Endometrial microvascular endothelial cells (primary cell): ENCODE data around the gene RUFY3. TPM values are rescaled to one million over a fixed set of nuclear protein-coding genes. Genes with fewer than 3 reads are reported as not detected.
"Not testable (repeated sequence)": the region's sequence is repeated elsewhere in the genome, so short reads cannot be mapped to it uniquely, and the experiment has no call there.

Experiments
- in situ Hi-C: cut with HindIII; loops from 2 replicates; pipeline ENCODE4 v1.10.0; 2017; ENCODE audit warnings: low sequenced_read_pairs, low pct_unique_long_range_greater_than_20kb; ENCODE audit errors: inconsistent ontology term
- total RNA-seq: library from RNA; depleted of rRNA; stranded (reverse); fragments of >200 nt; gene quantifications from one replicate; pipeline ENCODE4 v1.2.3, GENCODE V29; 2015; ENCODE audit errors: inconsistent ontology term

Gene RUFY3
- total RNA-seq, 1 donor from 2014 or later: 9.7 TPM

DNA sequence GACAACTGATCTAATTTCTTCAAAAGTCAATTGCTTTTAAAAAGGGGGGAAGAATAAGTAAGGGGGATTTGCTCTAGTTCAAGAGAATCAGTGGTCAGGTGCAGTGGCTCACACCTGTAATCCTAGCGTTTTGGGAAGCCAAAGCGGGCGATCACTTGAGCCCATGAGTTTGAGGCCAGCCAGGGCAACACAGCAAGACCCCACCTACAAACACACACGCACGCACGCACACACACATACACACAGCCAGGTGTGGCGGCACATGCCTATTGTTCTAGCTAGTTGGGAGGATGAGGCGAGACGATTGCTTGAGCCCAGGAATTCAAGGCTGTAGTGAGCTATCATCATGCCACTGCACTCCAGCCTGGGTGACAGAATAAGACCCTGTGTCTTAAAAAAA is 108.3 kb downstream of the RUFY3 start:
- in situ Hi-C loops: no loop called here

DNA sequence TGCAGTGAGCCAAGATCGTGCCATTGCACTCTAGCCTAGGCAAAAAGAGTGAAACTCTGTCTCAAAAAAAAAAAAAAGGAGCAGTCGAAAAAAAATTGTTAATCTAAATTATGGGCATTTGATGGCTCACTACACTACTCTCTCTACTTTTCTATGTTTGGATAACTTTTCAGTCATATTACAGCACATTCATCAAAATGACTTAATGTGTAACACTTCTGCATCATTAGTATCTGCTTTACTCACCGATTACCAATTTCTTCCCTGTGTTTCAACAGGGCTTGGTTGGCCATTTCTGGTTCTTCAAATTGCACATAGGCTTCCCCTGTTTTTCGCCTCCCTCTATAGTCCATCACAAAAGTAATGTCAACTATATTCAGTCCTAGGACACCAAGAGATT is 109.5 kb downstream of the RUFY3 start:
- in situ Hi-C loops: no loop called here

DNA sequence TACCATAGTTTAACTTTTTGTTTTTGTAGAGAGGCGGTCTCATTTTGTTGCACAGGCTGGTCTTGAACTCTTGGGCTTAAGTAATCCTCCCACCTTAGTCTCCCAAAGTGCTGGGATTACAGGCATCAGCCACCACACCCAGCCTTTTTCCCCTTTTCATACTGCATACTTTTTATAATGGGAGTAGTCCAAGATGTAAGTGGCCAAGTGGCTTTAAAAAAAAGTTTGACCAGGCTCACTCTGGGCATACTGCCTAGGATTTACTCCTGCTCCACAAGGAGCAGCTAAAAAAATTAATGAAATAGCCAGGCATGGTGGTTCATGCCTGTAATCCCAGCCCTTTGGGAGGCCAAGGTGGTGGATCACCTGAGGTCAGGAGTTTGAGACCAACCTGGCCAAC is 111.9 kb downstream of the RUFY3 start:
- in situ Hi-C loops: no loop called here

DNA sequence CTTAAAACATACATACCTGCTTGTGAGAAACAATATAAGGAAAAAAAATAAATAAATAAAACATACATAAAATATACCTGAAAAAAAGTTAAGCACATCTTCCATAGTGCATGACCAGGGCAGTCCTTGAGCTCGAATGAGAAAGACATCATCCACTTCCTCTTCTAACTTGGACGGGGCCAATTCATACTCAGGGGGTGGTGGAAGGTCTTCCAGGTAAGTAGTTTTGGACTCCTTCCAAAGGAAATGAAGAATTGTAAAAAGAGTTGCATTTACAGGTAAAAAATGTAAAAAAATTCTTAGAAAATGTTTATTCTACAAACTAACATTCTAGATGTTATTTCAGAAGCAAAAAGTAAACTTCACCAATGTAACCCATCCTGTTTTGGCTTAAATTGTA is 114.3 kb downstream of the RUFY3 start:
- in situ Hi-C loops: no loop called here

DNA sequence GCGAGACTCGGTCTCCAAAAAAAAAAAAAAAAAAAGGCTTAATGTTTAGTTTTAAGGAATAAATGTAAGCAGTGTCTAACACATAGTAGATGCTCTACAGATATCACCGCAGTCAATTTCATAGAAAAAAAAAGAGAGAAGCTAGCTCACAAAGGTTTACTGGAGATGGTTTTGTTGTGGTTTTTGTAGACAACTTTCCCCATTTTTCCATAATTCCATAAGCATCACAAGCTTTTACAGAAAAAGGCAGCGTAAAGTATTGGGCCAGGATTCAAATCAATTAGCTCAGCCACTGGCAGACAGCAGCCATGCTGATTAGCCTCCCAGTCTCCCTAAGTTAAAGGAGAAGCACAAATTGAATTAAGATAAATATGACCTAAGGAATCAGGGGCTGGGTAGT is 116.4 kb downstream of the RUFY3 start:
- in situ Hi-C loops: no loop called here

DNA sequence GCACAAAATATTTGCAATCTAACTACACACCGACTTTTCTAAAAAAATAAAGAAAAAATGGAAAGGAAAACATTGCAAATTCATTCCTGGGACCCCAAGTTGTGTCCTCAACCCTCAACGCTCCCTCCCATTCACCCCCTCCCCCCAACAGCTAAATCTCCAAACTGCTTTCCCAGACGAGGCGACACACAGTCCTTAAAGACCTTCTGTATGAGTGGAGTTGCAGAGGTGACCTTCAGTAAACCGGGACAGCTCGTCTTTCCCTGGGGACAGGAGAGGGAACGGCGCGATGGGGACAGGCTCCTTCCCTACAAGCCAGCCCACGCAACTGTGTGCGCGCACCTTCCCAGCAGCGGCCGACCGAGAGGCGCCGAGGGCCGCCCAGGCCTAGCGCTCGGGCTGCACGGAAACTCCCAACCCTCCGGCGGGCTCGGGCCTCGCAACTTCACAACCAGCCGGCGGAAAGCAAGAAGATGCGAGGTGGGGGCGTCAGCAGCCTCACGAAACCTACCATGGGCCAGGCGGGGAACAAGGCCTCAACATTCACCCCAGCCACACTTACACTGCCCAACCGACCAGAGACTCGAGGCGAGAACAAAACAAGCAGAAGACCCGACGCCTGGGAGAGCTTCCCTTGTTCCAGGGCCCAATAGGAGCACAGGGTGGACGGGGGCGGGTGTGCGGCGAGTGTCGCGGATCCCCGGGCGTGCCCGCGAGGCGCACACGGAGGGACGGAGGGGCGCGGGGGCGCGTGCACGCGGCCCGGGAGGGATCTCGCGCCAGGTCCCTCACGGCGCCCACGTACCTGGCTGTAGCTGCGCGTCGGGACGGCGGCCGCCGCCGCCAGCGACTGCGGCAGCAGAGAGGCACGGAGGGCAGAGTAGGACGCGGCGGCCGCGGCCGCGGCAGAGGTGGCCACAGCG is 117.2 kb downstream of the RUFY3 start:
- in situ Hi-C loops: no loop called here

DNA sequence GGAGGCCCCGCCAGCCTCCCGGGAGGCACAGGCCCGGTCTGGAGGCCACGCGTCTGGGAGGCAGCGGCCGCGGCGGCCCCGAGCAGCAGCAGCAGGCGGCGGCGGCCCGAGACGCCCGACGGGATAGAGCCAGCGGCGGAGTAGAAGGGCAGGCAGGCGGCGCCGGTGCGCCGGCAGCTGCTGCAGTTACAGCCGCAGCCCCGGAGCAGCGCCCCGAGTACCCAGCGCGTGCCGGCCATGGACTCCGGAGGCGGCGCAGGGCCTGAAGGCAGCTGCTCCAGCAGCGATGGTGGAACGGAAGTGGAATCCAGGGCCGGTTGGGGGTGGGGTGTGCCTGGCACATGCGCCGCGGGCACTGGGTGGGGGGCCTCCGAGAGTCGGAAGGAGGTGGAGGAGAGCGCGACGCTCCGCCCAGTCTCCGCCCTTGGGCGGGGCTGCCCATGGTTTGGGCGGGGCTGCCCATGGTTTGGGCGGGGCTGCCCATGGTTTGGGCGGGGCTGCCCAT is 117.9 kb downstream of the RUFY3 start, which contains the start of gene GRSF1:
TSS of gene GRSF1 (minus strand) at position 302 of the 505 bp plus-strand sequence. CDS start at position 239, 63 bp downstream.
- in situ Hi-C loops: no loop called here

DNA sequence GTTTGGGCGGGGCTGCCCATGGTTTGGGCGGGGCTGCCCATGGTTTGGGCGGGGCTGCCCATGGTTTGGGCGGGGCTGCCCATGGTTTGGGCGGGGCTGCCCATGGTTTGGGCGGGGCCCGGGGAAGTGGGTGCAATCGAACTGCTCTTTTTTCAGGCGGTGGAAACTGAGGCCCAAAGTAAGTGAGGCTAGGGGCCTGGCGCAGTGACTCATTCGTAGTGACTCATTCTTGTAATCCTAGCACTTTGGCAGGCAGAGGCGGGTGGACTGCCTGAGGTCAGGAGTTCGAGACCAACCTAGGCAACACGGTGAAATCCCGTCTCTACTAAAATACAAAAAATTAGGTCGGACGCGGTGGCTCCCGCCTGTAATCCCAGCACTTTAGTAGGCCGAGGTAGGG is 118.4 kb downstream of the RUFY3 start:
- in situ Hi-C loops: not testable (repeated sequence)

DNA sequence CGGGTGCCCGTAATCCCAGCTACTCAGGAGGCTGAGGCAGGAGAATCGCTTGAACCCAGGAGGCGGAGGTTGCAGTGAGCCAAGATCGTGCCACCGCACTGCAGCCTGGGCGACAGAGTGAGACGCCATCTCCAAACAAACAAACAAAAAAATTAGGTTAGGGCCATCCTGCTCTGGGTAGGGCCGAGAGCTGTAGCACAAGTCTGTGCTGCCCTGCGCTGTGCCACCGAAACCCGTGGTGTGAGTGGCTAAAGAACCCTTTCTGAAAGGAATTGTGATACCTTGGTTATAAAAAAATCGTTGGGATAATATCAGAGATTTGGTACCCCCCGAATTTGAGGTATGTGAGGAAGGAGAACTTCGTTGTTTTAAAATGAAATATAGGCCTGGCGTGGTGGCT is 118.9 kb downstream of the RUFY3 start:
- in situ Hi-C loops: not testable (repeated sequence)

DNA sequence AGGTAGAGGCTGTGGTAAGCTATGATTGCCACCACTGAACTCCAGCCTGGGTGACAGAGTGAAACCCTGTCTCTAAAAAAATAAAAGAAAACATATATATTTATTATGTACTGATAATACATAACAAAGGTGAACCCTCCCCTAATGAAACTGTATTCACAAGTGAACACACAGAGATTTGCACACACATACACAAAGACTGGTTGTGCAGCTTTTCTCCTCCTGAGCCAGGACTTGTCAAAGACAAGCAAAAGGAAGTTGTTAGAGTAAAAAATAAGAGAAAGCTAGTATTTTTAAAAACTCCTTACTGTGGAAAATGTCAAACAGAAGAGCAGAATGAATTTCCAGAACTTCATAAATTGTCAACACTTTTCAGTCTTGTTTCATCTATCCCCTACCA is 119.4 kb downstream of the RUFY3 start:
- in situ Hi-C loops: no loop called here

DNA sequence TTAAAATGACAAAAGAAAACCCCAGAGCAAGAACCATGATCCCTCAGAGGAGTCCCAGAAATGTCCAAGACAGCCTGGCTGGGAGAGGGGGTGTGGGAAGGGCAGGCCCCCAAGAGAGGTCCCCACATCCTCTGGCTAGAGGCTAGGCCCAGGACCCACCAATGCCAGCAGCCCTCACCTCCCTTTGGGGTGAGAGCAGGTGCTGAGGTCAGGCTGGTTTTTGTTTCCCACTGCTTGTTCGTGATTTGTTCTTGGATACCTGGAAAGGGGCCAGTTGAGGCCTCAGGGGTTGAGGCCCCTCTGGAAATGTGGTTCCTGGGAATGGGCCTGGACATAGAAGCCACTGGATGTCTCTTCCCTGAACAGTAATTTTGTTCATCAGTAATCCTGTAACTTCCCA is 120.2 kb downstream of the RUFY3 start:
- in situ Hi-C loops: no loop called here

DNA sequence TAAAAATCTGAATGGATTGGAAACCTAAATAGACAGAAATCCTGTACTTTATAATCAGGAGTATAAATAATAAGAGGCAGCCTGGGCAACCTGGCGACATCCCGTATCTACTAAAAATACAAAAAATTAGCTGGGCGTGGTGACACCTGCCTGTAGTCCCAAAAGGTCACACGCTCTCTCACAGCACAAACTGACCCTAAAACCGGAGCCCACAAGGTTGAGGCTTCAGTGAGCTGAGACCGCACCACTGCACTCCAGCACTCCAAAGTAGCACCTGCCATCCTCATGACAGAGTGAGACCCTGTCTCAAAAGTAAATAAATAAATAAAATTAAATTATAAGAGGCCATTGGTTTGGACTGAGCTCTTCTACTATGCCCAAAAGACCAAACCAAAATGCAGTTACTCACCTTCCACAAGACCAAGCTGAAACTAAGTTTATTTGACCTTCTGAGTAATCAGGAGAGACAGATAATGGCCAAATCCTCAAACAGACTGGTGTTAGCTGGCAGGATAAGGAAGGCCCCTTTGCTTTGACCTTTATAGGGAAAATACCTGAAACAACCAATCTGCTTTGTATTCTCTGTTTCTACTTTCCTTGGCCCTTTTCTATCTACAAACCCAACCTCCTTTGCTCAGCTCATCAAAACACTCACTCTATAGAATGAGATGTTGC is 121.1 kb downstream of the RUFY3 start:
- in situ Hi-C loops: no loop called here

DNA sequence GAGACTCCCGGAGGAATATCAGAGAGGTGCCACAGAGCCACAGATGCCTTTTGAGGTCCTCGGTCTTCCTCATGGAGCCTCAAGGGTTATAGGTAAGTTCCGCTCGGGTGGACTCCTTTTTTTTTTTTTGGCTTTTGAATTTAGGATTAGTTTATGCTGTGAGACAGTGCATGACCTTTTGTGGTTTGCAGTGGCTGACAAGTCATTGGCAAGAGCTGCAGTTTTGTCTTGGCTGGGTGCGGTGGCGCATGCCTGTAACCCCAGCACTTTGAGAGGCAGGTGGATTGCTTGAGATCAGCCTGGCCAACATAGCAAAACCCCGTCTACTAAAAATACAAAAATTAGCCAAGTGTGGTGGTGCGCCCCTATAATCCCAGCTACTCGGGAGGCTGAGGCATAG is 122.4 kb downstream of the RUFY3 start:
- in situ Hi-C loops: no loop called here

DNA sequence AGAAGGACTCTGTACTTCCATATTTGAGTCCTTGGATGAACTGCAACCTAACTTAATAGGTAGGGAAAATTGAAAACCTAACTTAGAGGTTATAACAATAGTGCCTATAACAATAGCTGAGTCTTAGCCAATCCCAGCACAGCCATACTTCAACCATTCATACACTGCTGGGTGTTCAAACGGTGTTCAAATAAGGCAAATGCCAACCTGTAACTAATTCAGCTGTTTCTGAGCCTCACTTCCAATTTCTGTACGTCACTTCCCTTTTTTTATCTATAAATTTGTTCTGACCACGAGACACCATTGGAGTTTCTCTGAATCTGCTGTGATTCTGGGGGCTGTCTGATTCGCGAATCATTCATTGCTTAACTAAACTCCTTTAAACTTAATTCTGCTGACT is 127.5 kb downstream of the RUFY3 start:
- in situ Hi-C loops: no loop called here

DNA sequence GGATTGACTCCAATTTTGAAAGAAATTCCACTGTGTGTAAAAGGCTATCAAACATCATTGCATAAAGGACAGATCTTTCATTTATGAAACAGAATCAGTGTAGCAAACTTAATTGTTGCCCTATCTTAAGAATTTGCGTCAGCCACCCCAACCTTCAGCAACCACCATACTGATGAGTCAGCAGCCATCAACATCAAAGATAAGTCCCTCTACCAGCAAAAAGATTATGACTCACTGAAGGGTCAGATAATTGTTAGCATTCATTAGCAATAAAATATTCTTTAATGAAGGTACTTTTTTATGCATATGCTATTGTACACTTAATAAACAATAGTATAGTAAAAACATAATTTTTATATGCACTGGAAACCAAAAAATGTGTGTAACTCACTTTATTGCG is 133.7 kb downstream of the RUFY3 start:
- in situ Hi-C loops: no loop called here

Other genes with a start within 250 kb of the RUFY3 start
- gene MUC7, start 249.8 kb upstream of the RUFY3 start, total RNA-seq: not detected
- gene AMTN, start 203.4 kb upstream of the RUFY3 start, total RNA-seq: not detected
- not detected for gene AMBN, start 129.7 kb upstream of the RUFY3 start, total RNA-seq
- not detected for gene ENAM, start 93.2 kb upstream of the RUFY3 start, total RNA-seq
- not detected for gene JCHAIN, start 55.5 kb upstream of the RUFY3 start, total RNA-seq
- 23.7 TPM for gene UTP3, start 33.4 kb upstream of the RUFY3 start, total RNA-seq
- 67.6 TPM for gene GRSF1, start 117.9 kb downstream of the RUFY3 start, total RNA-seq
- 14.1 TPM for gene MOB1B, start 180.4 kb downstream of the RUFY3 start, total RNA-seq